HG02840 (cell line): Measurements from ENCODE around the gene IFNAR2.

Source experiments
- ATAC-seq: cut with Tn5 transposase; IDR thresholded peaks from one replicate; pipeline ENCODE4 v1.9.1; 2021; ENCODE audit warnings: mild to moderate bottlenecking, moderate library complexity, moderate number of reproducible peaks; ENCODE audit not compliant: unreplicated experiment, low FRiP score

IFNAR2 gene

DNA sequence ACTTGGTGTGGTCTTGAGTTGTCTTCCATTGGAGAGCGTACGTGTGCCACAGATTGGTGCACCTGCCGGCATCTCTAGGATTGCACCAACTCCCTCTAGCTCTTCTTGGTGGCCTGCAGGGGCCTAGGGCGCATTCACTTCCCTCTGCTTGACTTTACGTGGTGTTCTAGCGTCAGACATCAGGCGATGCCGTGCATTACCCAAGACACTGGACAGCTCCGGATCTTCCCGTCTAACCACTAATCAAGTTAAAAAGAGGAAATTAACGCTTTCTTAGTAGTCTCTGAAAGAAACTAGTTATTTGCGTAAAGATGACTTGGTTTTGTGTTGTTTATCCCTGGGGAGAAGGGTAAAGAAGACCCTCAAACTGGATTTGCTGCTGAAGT, 35.9 kb downstream of the IFNAR2 start:
- peak; percentile 23 for ATAC-seq

- peak; percentile 44 for ATAC-seq
Measured at GRCh38 chr21:33266050-33266788, 36.5 kb downstream of the IFNAR2 start, which contains the start of gene IL10RB. TSS of gene IL10RB (plus strand) at chr21:33266367. CDS start at chr21:33266466, 99 bp downstream.

GRCh38 chr21:33266789-33267135, 37.0 kb downstream of the IFNAR2 start:
- no peak for ATAC-seq

DNA sequence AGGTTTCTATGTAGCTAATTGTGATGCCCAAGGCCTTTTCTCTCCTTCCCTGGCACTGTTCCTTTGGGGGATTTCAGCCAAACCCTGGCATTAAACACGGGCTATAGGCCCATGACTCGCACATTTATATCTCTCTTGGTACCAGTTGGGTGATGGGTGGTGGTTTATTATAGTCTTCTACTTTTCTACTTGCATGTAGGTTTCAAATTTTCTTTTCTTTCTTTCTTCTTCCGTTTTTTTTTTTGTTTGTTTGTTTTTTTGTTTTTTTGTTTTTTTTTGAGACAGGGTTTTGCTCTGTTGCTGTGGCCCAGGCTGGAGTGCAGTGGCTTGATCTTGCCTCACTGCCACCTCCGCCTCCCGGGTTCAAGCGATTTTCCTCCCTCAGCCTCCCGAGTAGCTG, 37.5 kb downstream of the IFNAR2 start:
- no peak for ATAC-seq

DNA sequence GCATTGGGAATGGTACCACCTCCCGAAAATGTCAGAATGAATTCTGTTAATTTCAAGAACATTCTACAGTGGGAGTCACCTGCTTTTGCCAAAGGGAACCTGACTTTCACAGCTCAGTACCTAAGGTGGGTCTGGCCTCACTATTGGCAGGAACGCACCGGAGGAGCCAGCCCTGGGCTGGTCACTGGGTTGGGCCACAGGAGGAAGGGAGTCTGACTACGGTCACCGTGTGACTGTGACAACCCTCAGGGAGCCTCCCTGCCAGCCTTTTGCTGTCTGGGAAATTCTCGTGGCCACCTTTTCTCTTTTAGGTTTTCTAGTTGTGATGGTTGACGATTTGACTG, 38.6 kb downstream of the IFNAR2 start:
- ATAC-seq: peak; percentile 8

DNA sequence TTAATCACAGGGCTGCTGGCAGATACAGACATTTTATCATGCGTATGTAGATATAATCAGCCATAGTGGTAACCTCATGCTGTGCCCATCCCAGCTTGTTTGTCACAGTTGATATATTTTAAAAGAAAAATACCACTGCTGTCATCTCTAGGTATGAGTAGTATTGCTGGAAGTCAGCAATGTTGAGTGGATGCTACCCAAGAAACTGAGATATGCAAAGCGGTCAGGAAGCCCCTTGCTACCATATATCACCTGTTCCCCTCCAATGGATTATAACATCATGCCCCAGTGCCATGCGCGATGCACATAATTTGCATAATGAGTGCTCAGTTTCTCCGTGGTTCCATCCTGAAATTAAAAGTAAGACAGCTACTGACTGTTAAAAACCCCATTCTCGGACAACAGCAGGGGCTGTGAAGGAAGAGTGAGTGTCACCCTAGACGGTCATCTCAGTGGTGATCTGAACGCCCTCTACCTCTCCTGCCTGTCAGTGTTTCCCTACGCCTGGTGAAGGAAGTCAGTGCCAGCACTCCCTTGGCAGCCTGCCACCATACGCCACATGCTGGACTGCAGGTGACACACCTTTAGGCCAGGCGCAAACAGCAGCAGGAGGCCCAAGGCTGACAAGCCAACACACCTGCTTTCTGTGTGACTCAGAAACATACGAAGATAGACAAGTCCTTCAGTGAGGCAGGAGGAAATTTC, 39.2 kb downstream of the IFNAR2 start:
- ATAC-seq: peak; percentile 45

DNA sequence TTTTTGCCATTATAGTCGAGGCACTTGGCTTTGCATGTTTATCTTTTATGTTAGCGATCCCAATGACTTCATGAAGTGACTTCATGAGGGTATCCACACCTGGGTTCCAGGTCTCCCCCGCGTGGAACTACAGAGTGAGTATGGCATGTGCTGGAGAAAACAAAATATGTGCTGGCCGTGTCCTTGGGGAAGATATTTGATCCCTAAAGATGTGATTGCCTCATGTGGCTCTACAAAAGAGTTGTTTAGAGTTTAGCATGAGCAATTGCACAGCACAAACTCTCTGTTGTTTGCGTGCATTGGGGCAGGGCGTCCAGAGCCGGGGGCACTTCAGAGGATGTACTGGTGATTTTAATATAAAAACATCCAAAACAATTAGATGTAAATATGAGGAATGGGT, 41.2 kb downstream of the IFNAR2 start:
- no peak for ATAC-seq

DNA sequence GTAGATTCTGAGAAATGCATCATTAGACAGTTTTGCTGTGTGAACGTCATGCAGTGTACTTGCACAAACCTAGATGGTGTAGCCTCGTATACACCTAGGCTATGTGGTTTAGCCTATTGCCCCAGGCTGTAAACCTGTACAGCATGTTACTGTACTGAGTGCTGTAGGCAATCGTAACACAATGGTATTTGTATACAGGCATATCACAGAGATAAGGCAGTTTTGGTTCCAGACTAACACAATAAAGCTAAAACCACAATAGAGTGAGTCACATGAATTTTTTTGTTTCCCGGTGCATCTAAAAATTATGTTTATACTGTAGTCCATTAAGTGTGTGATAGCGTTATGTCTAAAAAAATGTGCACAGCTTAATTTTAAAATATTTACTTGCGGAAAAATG, 43.3 kb downstream of the IFNAR2 start:
- no peak for ATAC-seq

GRCh38 chr21:33278721-33279120, 49.0 kb downstream of the IFNAR2 start:
- no peak for ATAC-seq

DNA sequence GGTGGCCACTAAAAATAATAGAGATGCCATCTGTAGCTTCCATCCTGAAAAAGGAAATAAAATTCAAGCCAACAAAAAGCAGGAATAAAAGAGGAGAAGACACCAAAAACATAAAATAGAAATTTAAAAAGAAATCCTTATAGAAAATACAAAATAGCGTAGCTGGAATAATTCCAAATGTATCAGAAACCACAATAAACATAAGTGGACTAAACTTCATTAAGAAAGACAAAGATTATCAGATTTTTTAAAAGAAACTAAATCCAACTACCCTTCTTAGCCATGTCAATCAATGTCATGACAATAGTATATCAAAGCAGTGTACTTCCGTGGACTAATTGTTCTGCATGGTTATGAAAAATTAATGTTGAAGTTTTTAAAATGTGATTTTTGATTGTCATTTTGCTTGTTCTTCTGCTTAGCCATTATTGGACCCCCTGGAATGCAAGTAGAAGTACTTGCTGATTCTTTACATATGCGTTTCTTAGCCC, 49.6 kb downstream of the IFNAR2 start:
- ATAC-seq: no peak
